HL-60 (cell line): ENCODE results near the gene PAM16.

Experiments used
- CTCF ChIP-seq: IDR thresholded peaks from one replicate; pipeline ENCODE4 v1.5.1; 2011; ENCODE audit warnings: low read length, control low read depth, inconsistent platforms; ENCODE audit not compliant: insufficient read depth
- REST ChIP-seq: IDR thresholded peaks from 2 replicates; pipeline ENCODE4 v1.6.1; 2012; ENCODE audit warnings: low read depth; ENCODE audit not compliant: insufficient replicate concordance

GRCh38 chr16:4293822-4294457 lies 57.2 kb downstream of the PAM16 start:
- TF ChIP-seq CTCF (no peak), REST (no peak)
